Measurements from ENCODE around the gene GNAT1.
A peak's percentile ranks its signal among the peaks of the same experiment; 100 is the strongest.
"Not testable (repeated sequence)": the region's sequence is repeated elsewhere in the genome, so short reads cannot be mapped to it uniquely, and the experiment has no call there.

Gene GNAT1

GRCh38 chr3:50203809-50204803, 12.7 kb downstream of the GNAT1 start:
- DNase-seq: no peak

DNA sequence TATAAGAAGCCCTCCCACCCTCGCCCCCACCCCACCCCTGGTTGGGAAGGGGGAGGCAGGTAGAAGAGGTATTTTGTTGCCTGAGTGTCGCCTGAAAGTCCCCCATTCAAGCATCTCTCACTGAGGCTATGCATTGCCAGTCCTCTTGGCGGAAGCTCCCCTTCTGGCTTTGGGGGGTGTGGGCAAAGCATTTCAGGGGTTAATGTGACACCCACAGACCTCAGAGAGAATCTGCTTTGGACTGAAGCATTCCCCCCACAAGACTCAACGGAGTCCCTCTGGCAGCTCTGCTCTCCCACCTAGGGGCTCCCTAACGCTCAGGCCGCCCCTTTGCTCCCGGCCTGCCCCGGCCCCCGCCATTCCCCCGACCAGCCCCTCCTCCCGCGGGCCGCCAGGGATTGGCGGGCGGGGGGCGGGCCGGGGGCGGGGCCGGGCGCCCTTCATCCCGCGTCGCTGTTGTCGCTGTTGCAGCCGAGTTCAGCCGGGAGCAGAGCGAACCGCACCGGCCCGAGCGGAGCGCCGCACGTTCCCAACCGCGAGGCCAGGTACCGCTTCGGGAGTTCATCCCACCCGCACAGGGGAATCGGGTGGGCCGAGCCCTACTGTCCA, 13.5 kb downstream of the GNAT1 start, which contains the start of gene SLC38A3:
TSS of gene SLC38A3 (plus strand) at position 468 of the 609 bp plus-strand sequence. CDS start 8,929 bp downstream, outside the sequence.
- DNase-seq: no peak

- no peak for DNase-seq
These were observed 14.2 kb downstream of the GNAT1 start for GRCh38 chr3:50205413-50206276.

DNA sequence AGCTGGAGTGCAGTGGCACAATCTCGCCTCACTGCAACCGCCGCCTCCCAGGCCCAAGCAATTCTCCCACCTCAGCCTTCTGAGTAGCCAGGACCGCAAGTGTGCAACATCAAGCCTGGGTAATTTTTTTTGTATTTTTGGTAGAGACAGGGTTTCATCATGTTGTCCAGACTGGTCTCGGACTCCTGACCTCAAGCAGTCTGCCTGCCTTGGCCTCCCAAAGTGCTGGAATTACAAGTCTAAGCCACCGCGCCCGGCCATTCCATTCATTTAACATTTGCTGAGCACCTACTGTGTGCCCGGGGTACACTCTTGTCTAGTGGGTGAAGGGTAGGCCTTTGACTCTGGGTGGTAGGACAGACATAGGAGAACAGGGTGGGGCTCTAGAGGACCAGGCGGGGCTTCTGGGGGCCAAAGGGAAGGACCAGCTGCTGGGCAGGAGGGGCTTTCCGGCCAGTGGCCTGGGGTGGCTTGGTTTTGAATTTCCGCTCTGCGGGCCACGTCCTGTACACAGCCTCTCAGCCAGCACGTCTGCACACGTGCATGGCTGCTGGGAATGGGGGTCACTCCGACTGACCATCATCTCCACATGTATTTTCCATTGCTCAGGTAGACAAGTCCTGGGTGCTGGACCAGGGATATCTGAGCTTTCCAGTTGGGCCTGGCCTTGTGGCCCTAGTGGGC, 16.1 kb downstream of the GNAT1 start:
- no peak for DNase-seq

DNA sequence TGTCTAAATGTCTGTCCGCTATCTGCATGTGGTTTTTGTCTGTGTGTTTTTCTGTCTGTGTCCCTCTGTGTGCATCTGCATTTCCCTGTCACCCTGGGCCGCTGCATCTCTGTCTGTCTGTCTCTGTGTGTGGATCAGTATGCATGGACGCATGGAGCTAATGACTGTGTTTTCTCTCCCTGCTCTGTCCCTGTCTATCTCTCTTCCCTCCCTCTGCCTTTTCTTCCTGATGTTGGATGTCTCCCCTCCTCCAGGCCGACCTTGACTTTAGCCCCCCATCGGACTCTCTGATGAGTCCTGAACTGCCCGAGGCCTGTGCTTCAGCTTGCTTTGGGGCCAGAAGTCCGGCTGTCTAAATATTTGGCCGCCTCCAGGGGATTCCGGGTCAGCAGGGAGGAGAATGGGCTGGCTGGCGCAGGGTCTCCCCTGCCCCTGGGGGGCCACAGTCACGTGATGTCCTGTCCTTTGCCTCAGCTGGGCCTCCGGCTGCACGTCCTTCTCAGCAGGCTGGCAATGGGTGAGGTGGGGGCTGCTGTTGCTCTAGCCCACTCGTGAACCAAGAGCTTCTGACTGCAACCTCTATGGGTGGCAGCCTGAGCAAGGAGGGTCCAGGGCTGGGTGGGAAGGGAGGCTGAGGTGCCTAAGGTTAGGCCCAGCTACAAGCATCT, 17.4 kb downstream of the GNAT1 start:
- no peak for DNase-seq

DNA sequence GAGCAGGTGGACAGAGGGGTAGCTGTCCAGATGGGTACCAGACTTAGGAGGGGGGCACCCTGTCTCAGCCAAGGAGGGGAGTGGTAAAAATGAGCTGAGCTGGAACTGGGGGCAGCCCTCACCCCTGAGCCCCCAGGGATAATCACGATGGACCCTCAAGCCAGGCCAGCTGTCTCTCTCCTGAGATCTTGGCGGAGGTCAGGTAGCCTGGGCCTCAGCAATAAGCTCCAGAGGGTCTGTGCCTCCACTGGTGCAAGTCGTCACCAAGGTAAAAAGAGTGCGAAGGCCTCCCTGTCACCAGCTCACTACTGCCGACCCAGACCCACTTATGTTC, 18.7 kb downstream of the GNAT1 start:
- no peak for DNase-seq

DNA sequence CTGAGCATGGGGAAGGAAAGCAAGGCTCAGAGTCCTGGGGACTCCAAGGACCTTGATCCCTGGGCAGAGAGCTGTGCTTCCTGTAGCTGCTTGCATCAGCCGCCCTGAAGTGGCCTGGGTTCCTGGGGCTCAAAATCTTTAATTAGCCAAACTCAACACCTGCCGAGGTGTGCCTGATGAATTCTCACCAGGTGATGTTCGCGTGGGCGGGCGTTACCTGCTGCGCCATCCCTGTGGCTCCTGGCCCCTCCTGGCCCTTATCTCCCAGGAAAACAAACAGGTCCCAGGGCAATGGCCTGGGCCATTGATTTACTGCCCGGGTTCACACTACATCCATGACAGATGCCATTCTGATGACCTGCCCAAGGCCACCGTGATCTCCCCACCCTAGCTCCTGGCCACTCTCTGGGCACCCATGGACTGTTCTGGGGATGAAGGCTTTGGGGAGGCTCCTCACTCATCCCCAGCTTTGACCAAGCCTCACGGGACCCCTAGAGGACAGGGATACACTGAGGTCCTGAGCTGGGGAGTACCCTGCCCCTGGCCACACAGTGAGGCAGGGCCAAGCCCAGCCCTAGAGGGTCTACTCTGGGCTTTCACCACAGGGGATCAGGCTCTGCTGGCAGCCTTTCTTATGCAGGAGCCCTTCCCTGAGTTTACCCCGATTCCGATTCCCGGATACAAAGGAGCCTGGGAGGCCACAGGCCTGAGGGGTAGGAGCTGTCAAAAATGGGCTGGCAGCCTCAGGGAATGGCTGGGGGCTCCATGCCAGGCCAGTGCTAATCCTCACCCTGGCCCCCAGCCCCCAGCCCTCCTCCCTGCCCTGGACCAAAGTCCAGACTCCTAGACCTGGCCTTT, 19.3 kb downstream of the GNAT1 start:
- no peak for DNase-seq

DNA sequence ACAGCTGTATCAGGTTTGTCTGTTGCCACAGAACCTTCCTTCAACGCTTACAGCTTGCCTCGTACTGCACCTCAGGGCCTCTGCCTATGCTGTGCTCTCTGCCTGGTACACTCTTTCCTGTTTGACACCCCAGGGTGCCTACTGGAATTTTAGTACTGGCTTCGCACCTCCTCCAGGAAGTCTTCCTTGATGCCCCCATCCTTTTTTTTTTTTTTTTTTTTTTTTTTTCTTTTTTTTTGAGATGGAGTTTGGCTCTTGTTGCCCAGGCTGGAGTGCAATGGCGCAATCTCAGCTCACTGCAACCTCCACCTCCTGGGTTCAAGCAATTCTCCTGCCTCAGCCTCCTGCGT, 19.9 kb downstream of the GNAT1 start:
- not testable (repeated sequence) for DNase-seq

DNA sequence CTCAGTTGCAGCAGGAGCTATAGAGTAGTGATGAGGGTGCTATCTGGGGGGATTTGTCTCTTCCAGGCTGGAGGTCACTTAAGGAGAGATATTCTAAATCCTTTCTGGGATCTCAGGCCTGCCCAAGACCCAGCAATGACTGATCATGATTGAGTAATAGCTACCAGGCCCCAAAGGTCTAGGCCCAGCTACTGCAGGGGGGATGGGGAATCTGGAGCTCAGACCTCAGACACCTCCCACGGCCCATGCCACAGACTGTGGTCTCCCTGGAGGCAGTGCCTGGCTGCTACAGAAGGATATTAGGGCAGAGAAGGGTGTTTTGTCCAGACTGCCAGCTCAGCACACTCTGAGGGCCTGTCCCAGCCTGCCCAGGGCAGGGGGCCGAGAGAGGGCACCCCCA, 20.5 kb downstream of the GNAT1 start:
- DNase-seq: peak; percentile 53

GRCh38 chr3:50212502-50212901, 21.1 kb downstream of the GNAT1 start:
- no peak for DNase-seq

GRCh38 chr3:50212971-50213370, 21.6 kb downstream of the GNAT1 start:
- no peak for DNase-seq

DNA sequence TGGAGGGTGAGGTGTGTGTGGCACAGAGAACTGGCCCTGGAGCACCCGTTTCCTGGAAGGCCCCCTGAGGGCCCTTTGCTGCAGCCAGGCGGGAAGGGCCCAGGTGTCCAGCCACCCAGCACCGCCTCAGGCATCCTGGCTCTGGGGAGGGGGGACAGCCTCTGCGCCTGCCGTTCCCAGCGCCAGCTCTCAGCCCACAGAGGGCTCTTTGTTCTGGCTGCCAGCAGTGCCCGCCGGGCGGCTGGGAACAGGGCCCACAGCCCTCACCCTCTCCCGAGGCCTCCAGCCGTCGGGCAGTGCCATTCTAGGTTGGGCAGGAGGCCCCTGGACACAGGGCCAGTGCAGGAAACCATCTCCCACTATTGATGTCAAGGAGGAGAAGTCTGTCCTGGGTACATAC, 22.0 kb downstream of the GNAT1 start:
- DNase-seq: no peak

- DNase-seq: no peak
These were observed 23.4 kb downstream of the GNAT1 start for GRCh38 chr3:50214824-50215223.

GRCh38 chr3:50215529-50215928, 24.1 kb downstream of the GNAT1 start:
- no peak for DNase-seq

DNA sequence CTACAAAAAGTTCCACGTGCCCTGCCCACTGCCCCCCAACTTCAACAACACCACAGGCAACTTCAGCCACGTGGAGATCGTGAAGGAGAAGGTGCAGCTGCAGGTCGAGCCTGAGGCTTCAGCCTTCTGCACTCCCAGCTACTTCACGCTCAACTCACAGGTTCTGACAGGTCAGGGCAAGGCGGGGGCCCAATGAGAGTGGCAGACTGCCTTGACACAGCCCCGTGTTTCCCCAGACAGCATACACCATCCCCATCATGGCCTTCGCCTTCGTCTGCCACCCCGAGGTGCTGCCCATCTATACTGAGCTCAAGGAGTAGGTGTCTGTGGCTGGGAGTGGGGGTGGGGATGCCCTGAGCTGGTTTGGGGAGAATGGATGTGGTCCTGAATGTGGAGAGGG, 26.3 kb downstream of the GNAT1 start:
- DNase-seq: no peak

DNA sequence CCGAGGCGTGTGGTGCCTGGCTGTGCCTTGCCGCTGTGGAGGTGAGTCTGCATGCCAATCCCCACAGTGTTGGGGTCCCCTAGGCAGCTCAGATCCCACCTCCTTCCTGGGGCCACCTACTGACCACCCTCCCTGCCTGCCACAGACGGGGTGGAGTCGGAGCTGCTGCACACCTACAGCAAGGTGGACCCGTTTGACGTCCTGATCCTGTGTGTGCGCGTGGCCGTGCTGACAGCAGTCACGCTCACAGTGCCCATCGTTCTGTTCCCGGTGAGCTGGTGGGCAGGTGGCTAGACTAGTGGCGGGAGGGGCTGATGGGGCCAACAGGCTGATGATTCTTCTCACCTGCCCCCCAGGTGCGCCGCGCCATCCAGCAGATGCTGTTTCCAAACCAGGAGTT, 27.0 kb downstream of the GNAT1 start:
- no peak for DNase-seq

DNA sequence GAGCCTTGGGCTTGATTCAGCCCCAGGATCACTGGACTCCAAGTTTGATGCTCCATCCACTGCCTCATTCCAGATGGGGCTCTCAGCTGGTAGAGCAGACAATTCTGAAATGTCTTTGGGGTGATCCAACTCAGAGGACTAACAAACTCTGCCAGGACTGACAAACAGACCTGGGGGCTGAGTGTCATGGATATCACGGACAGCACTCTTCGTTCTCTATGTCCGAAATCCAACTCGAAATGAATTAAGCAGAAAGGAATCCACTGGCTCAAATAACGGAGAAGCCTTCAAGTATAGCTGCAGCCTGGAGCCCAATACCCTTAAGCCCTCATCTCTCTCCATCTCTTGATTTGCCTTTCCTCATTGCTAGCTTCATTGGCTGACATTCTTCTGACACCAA, 27.9 kb downstream of the GNAT1 start:
- DNase-seq: no peak

DNA sequence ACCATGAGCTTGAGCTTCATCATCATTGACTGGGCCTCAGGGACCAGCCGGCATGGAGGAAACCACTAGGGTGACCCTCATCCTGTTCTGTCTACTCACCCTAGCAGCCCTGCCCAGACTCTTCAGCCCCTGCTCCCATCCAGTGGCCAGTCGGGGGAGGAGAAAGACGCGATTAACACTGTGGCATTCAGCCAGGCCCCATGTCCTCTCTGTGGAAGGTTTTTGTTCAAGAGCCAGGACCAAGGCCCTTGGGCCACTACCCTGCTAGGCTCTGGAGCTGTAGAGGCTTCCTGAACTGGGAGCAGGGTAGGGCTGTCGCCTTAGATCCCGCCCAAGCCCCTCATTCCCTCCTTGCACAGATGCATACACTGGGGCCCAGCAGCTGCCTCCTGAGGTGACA, 28.7 kb downstream of the GNAT1 start:
- no peak for DNase-seq

- no peak for DNase-seq
These were observed 29.6 kb downstream of the GNAT1 start for GRCh38 chr3:50221051-50221410.

- no peak for DNase-seq
These were observed 30.2 kb downstream of the GNAT1 start for GRCh38 chr3:50221411-50222168.

- no peak for DNase-seq
These were observed 30.7 kb downstream of the GNAT1 start for GRCh38 chr3:50222169-50222528.
